Mesendoderm (in vitro differentiated cells): ENCODE results near the gene CFAP45.

Source experiments
- DNase-seq: peaks from one replicate; pipeline ENCODE4 v3.0.0; 2013
- H2AK5ac ChIP-seq: 2 replicates; pipeline ENCODE4 v1.6.1; 2013; ENCODE audit warnings: low read length, inconsistent platforms
- H2BK120ac ChIP-seq: 2 replicates; pipeline ENCODE4 v1.6.1; 2013; ENCODE audit warnings: low read depth, mild to moderate bottlenecking, low read length, moderate library complexity, mixed read lengths
- H2BK15ac ChIP-seq: replicated peaks from 2 replicates; pipeline ENCODE4 v1.6.1; 2013; ENCODE audit warnings: low read depth, mild to moderate bottlenecking, moderate library complexity
- H2BK5ac ChIP-seq: 2 replicates; pipeline ENCODE4 v1.6.1; 2013; ENCODE audit warnings: low read length, inconsistent platforms
- H3K18ac ChIP-seq: 2 replicates; pipeline ENCODE4 v1.6.1; 2013; ENCODE audit warnings: mild to moderate bottlenecking, low read length, mixed read lengths
- H3K23ac ChIP-seq: one replicate; pipeline ENCODE4 v1.6.1; 2013; ENCODE audit warnings: low read length
- H3K27ac ChIP-seq: 2 replicates; pipeline ENCODE4 v1.5.1; 2013; ENCODE audit warnings: low read depth, mild to moderate bottlenecking, inconsistent platforms, low read length, moderate library complexity
- H3K27me3 ChIP-seq: 2 replicates; pipeline ENCODE4 v1.6.1; 2013; ENCODE audit warnings: low read length, control low read depth, mild to moderate bottlenecking, inconsistent platforms; ENCODE audit not compliant: insufficient read depth, poor library complexity
- H3K36me3 ChIP-seq: 2 replicates; pipeline ENCODE4 v1.6.1; 2013; ENCODE audit warnings: low read length, inconsistent platforms; ENCODE audit not compliant: control insufficient read depth, insufficient read depth
- H3K4ac ChIP-seq: one replicate; pipeline ENCODE4 v1.6.1; 2013; ENCODE audit warnings: low read depth, mild to moderate bottlenecking, low read length, moderate library complexity
- H3K4me1 ChIP-seq: 2 replicates; pipeline ENCODE4 v1.6.1; 2013; ENCODE audit warnings: low read depth, low read length, inconsistent platforms; ENCODE audit not compliant: control insufficient read depth
- H3K4me2 ChIP-seq: 2 replicates; pipeline ENCODE4 v1.6.1; 2013; ENCODE audit warnings: low read length
- H3K4me3 ChIP-seq: 2 replicates; pipeline ENCODE4 v1.5.1; 2013; ENCODE audit warnings: mild to moderate bottlenecking, low read length
- H3K56ac ChIP-seq: one replicate; pipeline ENCODE4 v1.6.1; 2013; ENCODE audit warnings: low read length
- H3K79me1 ChIP-seq: 2 replicates; pipeline ENCODE4 v1.6.1; 2013; ENCODE audit warnings: low read length, inconsistent platforms
- H3K79me2 ChIP-seq: 2 replicates; pipeline ENCODE4 v1.6.1; 2013; ENCODE audit warnings: mild to moderate bottlenecking, low read length; ENCODE audit not compliant: control insufficient read depth, insufficient read depth
- H3K9ac ChIP-seq: 2 replicates; pipeline ENCODE4 v1.6.1; 2013; ENCODE audit warnings: low read length, inconsistent platforms
- H4K5ac ChIP-seq: one replicate; pipeline ENCODE4 v1.6.1; 2013; ENCODE audit warnings: low read length
- H4K8ac ChIP-seq: one replicate; pipeline ENCODE4 v1.6.1; 2013; ENCODE audit warnings: low read depth, mild to moderate bottlenecking, control low read depth, low read length, moderate library complexity
- WGBS: extraction: QIAGEN DNeasy Blood & Tissue Kit; methylation state at CpG from one replicate; pipeline ENCODE4 v1.1.7; 2013; ENCODE audit warnings: low lambda C conversion rate, missing lambda C conversion rate; ENCODE audit not compliant: insufficient coverage; ENCODE audit errors: extremely low coverage; 5-methylcytosine and 5-hydroxymethylcytosine counted together

The CFAP45 gene

GRCh38 chr1:159873530-159874143, 26.3 kb downstream of the CFAP45 start:
- Histone ChIP-seq H2BK120ac (no peak overlapping the region), H2AK5ac (no peak overlapping the region), H4K5ac (no peak overlapping the region), H2BK5ac (no peak overlapping the region), H3K79me1 (no peaks in the 10 kb centered on the region), H3K4me1 (peaks cover 2% of the 10 kb centered on the region), H3K79me2 (no peaks in the 10 kb centered on the region), H3K23ac (no peak overlapping the region), H3K18ac (no peak overlapping the region), H3K4me3 (no peak overlapping the region), H3K4ac (no peak overlapping the region), H4K8ac (no peak overlapping the region), H2BK15ac (no peak overlapping the region), H3K9ac (no peak overlapping the region), H3K36me3 (no peaks in the 10 kb centered on the region), H3K27ac (no peak overlapping the region), H3K56ac (no peak overlapping the region), H3K27me3 (no peaks in the 10 kb centered on the region), H3K4me2 (no peak overlapping the region)
- WGBS = no CpG with 5 or more reads among the region's 4 CpGs
- no peak for DNase-seq

GRCh38 chr1:159872891-159873290, 27.1 kb downstream of the CFAP45 start:
- H3K79me1 ChIP-seq = no peaks in the 10 kb centered on the region
- no peaks in the 10 kb centered on the region for H3K79me2 ChIP-seq
- H3K4me2 ChIP-seq = no peak overlapping the region
- WGBS = no CpG with 5 or more reads among the region's 15 CpGs
- no peak overlapping the region for H3K9ac ChIP-seq
- no peak overlapping the region for H3K23ac ChIP-seq
- no peak overlapping the region for H3K56ac ChIP-seq
- H2BK5ac ChIP-seq = no peak overlapping the region
- peaks cover 2% of the 10 kb centered on the region for H3K4me1 ChIP-seq
- no peak overlapping the region for H2AK5ac ChIP-seq
- no peaks in the 10 kb centered on the region for H3K27me3 ChIP-seq
- H3K4me3 ChIP-seq = no peak overlapping the region
- no peak overlapping the region for H4K5ac ChIP-seq
- DNase-seq = no peak
- H3K36me3 ChIP-seq = no peaks in the 10 kb centered on the region
- no peak overlapping the region for H3K18ac ChIP-seq
- no peak overlapping the region for H3K27ac ChIP-seq
- H2BK15ac ChIP-seq = no peak overlapping the region
- no peak overlapping the region for H3K4ac ChIP-seq
- H2BK120ac ChIP-seq = no peak overlapping the region
- no peak overlapping the region for H4K8ac ChIP-seq

- Histone ChIP-seq H4K5ac (no peak overlapping the region), H3K36me3 (no peaks in the 10 kb centered on the region), H3K4me1 (peaks cover 2% of the 10 kb centered on the region), H2AK5ac (no peak overlapping the region), H3K9ac (no peak overlapping the region), H3K23ac (no peak overlapping the region), H3K27ac (no peak overlapping the region), H3K79me2 (no peaks in the 10 kb centered on the region), H3K27me3 (no peaks in the 10 kb centered on the region), H4K8ac (no peak overlapping the region), H2BK120ac (no peak overlapping the region), H3K4me3 (no peak overlapping the region), H2BK15ac (no peak overlapping the region), H3K4me2 (no peak overlapping the region), H3K56ac (no peak overlapping the region), H3K79me1 (no peaks in the 10 kb centered on the region), H3K18ac (no peak overlapping the region), H2BK5ac (no peak overlapping the region), H3K4ac (no peak overlapping the region)
- DNase-seq = no peak
- WGBS = no CpG with 5 or more reads among the region's 5 CpGs
Measured at GRCh38 chr1:159870704-159871103, 29.3 kb downstream of the CFAP45 start.

- H3K4me3 ChIP-seq = no peak overlapping the region
- H3K23ac ChIP-seq = no peak overlapping the region
- H3K4me1 ChIP-seq = peaks cover 2% of the 10 kb centered on the region
- DNase-seq = no peak
- no peak overlapping the region for H3K18ac ChIP-seq
- no peaks in the 10 kb centered on the region for H3K36me3 ChIP-seq
- H4K8ac ChIP-seq = no peak overlapping the region
- no peaks in the 10 kb centered on the region for H3K79me1 ChIP-seq
- no peak overlapping the region for H2BK120ac ChIP-seq
- no peak overlapping the region for H2BK5ac ChIP-seq
- H3K4me2 ChIP-seq = no peak overlapping the region
- no peak overlapping the region for H2BK15ac ChIP-seq
- no peak overlapping the region for H4K5ac ChIP-seq
- H3K9ac ChIP-seq = no peak overlapping the region
- WGBS = no CpG with 5 or more reads among the region's 1 CpG
- H2AK5ac ChIP-seq = no peak overlapping the region
- H3K27ac ChIP-seq = no peak overlapping the region
- H3K56ac ChIP-seq = no peak overlapping the region
- H3K4ac ChIP-seq = no peak overlapping the region
- H3K79me2 ChIP-seq = no peaks in the 10 kb centered on the region
- no peaks in the 10 kb centered on the region for H3K27me3 ChIP-seq
Measured at GRCh38 chr1:159869607-159870006, 30.4 kb downstream of the CFAP45 start.

- H3K27ac ChIP-seq = no peak overlapping the region
- no peak overlapping the region for H4K5ac ChIP-seq
- H4K8ac ChIP-seq = no peak overlapping the region
- H3K27me3 ChIP-seq = no peaks in the 10 kb centered on the region
- WGBS = no CpG with 5 or more reads among the region's 4 CpGs
- H3K18ac ChIP-seq = no peak overlapping the region
- no peak overlapping the region for H2BK5ac ChIP-seq
- no peak overlapping the region for H3K23ac ChIP-seq
- no peak overlapping the region for H3K56ac ChIP-seq
- H3K9ac ChIP-seq = no peak overlapping the region
- no peak overlapping the region for H3K4ac ChIP-seq
- no peaks in the 10 kb centered on the region for H3K79me1 ChIP-seq
- no peak for DNase-seq
- H3K4me1 ChIP-seq = peaks cover 2% of the 10 kb centered on the region
- H3K79me2 ChIP-seq = no peaks in the 10 kb centered on the region
- no peak overlapping the region for H2BK120ac ChIP-seq
- H2BK15ac ChIP-seq = no peak overlapping the region
- no peak overlapping the region for H2AK5ac ChIP-seq
- H3K4me3 ChIP-seq = no peak overlapping the region
- H3K36me3 ChIP-seq = no peaks in the 10 kb centered on the region
- no peak overlapping the region for H3K4me2 ChIP-seq
Measured at GRCh38 chr1:159869173-159869572, 30.8 kb downstream of the CFAP45 start.

- H4K8ac ChIP-seq = no peak overlapping the region
- H3K79me2 ChIP-seq = no peaks in the 10 kb centered on the region
- no CpG with 5 or more reads among the region's 3 CpGs for WGBS
- no peak overlapping the region for H3K27ac ChIP-seq
- H2BK15ac ChIP-seq = no peak overlapping the region
- no peak overlapping the region for H3K23ac ChIP-seq
- H3K9ac ChIP-seq = no peak overlapping the region
- peaks cover 2% of the 10 kb centered on the region for H3K4me1 ChIP-seq
- H2BK5ac ChIP-seq = no peak overlapping the region
- H3K36me3 ChIP-seq = no peaks in the 10 kb centered on the region
- H3K79me1 ChIP-seq = no peaks in the 10 kb centered on the region
- no peak overlapping the region for H3K4ac ChIP-seq
- H2BK120ac ChIP-seq = no peak overlapping the region
- H3K27me3 ChIP-seq = no peaks in the 10 kb centered on the region
- no peak overlapping the region for H3K4me2 ChIP-seq
- no peak for DNase-seq
- no peak overlapping the region for H4K5ac ChIP-seq
- H2AK5ac ChIP-seq = no peak overlapping the region
- H3K18ac ChIP-seq = no peak overlapping the region
- no peak overlapping the region for H3K4me3 ChIP-seq
- no peak overlapping the region for H3K56ac ChIP-seq
Measured at GRCh38 chr1:159868766-159869165, 31.2 kb downstream of the CFAP45 start.
